GM10266 (cell line): Measurements from ENCODE around the gene CBX4.

ENCODE experiments used
- DNase-seq: peaks from one replicate; pipeline ENCODE4 v3.0.0; 2012; ENCODE audit errors: extremely low spot score
- CTCF ChIP-seq: IDR thresholded peaks from 2 replicates; pipeline ENCODE4 v1.5.1; 2012; ENCODE audit warnings: mild to moderate bottlenecking, low read depth; ENCODE audit not compliant: control insufficient read depth, insufficient read depth; ENCODE audit errors: missing control alignments

Gene CBX4

GRCh38 chr17:79875511-79875910, 36.3 kb upstream of the CBX4 start:
- DNase-seq: no peak
- no peak for TF ChIP-seq CTCF

- peak; percentile 71 for DNase-seq
- TF ChIP-seq CTCF: no peak
Observed at GRCh38 chr17:79874329-79874981, 35.2 kb upstream of the CBX4 start.

GRCh38 chr17:79873583-79873982, 34.3 kb upstream of the CBX4 start:
- DNase-seq: no peak
- no peak for TF ChIP-seq CTCF

- DNase-seq: no peak
- no peak for TF ChIP-seq CTCF
Observed at GRCh38 chr17:79872762-79873161, 33.5 kb upstream of the CBX4 start.

- no peak for DNase-seq
- no peak for TF ChIP-seq CTCF
Observed at GRCh38 chr17:79871131-79871530, 31.9 kb upstream of the CBX4 start.

- DNase-seq: no peak
- no peak for TF ChIP-seq CTCF
Observed at GRCh38 chr17:79870540-79870939, 31.3 kb upstream of the CBX4 start.

- no peak for DNase-seq
- TF ChIP-seq CTCF: no peak
Observed at GRCh38 chr17:79866791-79867518, 27.7 kb upstream of the CBX4 start.
